HUDEP-2 (cell line): ENCODE results near the gene FAM193B.

Experiments used
- DNase-seq, 76 experiments: peaks; one replicate each; lab custom pipeline; 2025; ENCODE audit not compliant: unreplicated experiment in 76 of 76; lab: John Stamatoyannopoulos, UW

Gene FAM193B

GRCh38 chr5:177519463-177520235 lies 34.7 kb downstream of the FAM193B start:
- DNase-seq: no peak

GRCh38 chr5:177516601-177517568 lies 37.5 kb downstream of the FAM193B start, which contains the start of gene DDX41:
Gene DDX41, minus strand, starts transcription at chr5:177516961. Its CDS starts 16 bp downstream, at chr5:177516945.
- DNase-seq: peak; percentile 62 to 98 (median 94)

GRCh38 chr5:177515580-177515979 lies 38.8 kb downstream of the FAM193B start:
- no peak for DNase-seq

- DNase-seq: no peak
Measured at GRCh38 chr5:177514541-177514940, 39.8 kb downstream of the FAM193B start.

GRCh38 chr5:177513500-177513899 lies 40.9 kb downstream of the FAM193B start:
- DNase-seq: no peak

- no peak for DNase-seq
Measured at GRCh38 chr5:177512736-177513380, 41.5 kb downstream of the FAM193B start.

- DNase-seq: no peak
Measured at GRCh38 chr5:177511796-177512675, 42.3 kb downstream of the FAM193B start.

GRCh38 chr5:177511181-177511580 lies 43.2 kb downstream of the FAM193B start:
- DNase-seq: no peak

GRCh38 chr5:177510567-177511053 lies 43.8 kb downstream of the FAM193B start:
- no peak for DNase-seq

- DNase-seq: no peak
Measured at GRCh38 chr5:177509991-177510566, 44.3 kb downstream of the FAM193B start.

- peak in 18 of 76 experiments; percentile 13 to 57 (median 24) for DNase-seq
Measured at GRCh38 chr5:177509381-177509951, 44.9 kb downstream of the FAM193B start, which contains the start of gene DOK3. Gene DOK3, minus strand, starts transcription at chr5:177509826. Its CDS starts 286 bp downstream, at chr5:177509540.

- DNase-seq: peak in 19 of 76 experiments; percentile 7 to 53 (median 28)
Measured at GRCh38 chr5:177508837-177509236, 45.5 kb downstream of the FAM193B start.

- DNase-seq: no peak
Measured at GRCh38 chr5:177508221-177508611, 46.1 kb downstream of the FAM193B start.

- DNase-seq: no peak
Measured at GRCh38 chr5:177507596-177508220, 46.7 kb downstream of the FAM193B start.

GRCh38 chr5:177507165-177507564 lies 47.2 kb downstream of the FAM193B start:
- DNase-seq: peak in 10 of 76 experiments; percentile 8 to 21 (median 18)

- DNase-seq: no peak
Measured at GRCh38 chr5:177505075-177505474, 49.3 kb downstream of the FAM193B start.

- DNase-seq: no peak
Measured at GRCh38 chr5:177504086-177505056, 50.0 kb downstream of the FAM193B start.
